Measurements from ENCODE around the gene RAPGEF5.

Gene RAPGEF5

DNA sequence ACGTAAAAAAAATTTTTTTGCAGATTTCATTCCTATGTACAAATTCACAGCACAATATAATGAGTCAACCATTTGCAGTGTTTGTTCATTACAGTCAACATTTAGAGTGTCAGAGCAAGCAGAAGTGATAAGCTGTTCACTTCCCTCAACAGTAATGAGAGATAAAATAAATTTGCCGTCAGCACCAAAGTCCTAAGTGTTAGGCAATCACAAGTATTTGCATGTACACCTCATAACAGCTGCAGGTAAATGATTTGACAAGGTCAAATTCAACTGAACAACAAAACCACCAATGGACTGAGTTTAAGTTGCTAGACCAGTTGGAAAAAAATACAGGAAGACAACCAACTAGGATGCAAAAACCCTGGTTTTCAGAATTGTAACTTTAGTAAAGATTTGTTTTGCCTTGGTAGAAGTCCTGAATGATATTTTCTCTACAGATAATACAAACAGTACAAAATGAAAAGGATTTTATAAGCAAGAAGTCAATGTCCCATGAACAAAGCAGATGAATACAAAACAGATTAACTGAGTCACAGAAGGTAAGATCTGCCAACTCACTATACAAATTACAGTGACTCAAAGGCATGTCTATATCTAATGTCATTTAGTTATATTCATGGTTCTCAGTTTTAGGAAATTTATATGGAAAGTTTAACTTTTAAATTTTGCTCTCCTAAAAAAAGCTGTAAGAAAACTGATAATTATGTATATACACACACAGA is 10.4 kb downstream of the RAPGEF5 start:
- no peak for DNase-seq (ENCODE audit: low spot score)

DNA sequence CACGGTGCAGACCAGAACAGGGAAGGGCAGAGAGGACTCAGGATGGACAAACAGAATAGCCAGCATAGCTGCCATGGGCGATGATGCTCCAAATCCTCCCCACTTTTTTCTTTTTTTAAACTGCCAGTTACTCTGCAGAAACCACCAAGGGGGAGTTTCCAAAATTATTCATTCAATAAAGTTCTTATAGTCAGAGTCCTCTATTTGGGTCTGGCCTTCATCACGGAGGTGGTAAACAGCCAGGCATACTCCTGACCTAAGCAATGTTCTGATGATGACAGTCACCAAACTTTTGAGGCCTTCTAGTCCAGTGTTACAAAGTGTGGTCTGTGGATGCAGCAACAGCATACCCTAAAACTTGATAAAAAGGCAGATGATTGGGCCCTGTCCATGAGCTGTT is 12.3 kb downstream of the RAPGEF5 start:
- DNase-seq (ENCODE audit: low spot score): no peak

DNA sequence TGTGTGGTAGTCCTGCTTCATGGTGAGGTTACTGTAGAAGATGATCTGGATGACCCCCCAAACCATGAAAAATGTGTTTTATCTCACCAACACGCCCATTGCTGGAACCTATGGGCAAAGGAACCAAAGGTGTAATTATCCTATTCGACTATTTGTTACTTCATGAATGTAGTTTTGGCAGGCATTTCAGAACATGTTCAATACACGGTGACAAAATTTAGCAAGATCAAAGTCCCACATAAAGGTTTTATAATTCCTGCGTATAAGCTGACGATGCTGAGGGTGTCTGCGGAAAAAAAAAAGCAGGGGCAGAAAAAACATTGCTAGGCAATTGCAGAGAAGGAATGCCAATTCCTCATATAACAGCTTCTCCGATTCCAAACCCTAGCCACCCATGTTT is 13.3 kb downstream of the RAPGEF5 start:
- no peak for DNase-seq (ENCODE audit: low spot score)

DNA sequence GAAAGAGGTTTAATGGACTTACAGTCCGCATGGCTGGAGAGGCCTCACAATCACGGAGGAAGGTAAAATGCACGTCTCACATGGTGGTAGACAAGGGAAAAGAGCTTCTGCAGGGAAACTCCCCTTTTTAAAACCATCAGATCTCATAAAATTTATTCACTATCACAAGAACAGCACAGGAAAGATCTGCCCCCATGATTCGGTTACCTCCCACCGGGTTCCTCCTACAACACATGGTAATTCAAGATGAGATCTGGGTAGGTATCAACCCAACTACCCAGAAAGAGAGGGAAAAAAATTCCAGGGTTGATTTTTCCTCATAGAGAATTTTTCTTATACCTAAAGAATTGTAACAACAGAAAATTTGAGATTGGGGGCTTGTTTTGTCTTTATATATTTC is 13.9 kb downstream of the RAPGEF5 start:
- DNase-seq (ENCODE audit: low spot score): no peak

DNA sequence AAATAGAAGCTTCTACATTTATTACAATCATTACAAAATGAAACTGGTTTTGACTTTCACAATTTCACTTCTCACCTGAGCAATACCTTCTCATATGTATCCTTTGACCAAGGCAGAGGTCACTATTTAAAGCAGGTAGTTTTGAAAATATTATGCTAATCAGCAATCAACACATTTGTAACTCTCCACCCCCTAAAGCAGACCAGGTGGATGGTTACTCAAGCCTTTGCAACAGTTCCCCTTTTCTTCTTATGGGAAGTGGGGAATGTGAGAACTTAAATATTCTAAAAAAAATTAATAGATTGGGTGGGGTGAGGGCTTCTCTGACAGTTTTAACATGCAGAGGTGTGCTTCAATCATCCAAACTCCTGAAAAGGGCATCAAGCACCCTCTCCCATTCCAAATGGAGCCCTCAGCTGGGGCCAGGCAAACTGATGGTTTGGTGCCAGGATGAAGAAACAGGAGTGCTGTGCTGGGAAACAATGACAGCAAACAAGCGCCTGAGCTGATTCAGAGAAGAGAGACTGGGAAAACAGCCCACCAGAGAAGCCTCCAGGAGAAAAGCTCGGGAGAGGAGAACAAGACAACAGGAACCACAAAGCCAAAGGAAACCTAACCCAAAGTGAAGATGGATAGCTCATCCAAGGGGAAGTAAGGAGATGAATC is 17.1 kb downstream of the RAPGEF5 start:
- DNase-seq (ENCODE audit: low spot score): no peak

DNA sequence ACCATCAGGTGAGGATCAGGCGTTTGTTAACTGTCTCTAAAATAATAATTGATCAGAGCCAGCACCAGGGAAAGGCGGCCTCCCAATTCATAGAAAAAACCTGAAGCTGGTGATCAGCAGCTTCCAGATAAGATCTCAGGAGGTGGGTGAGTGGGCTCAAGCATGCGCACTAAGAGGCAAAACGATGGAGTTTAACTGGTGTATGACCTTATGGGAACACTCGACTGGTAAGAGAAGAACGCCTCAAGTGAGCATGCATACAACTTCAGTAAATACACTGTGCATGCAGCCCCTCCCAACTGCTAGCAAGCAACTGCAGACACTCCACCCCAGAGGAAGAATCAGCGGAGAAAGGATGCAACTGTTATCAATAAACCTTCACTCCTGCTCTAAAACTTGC is 18.1 kb downstream of the RAPGEF5 start:
- no peak for DNase-seq (ENCODE audit: low spot score)

DNA sequence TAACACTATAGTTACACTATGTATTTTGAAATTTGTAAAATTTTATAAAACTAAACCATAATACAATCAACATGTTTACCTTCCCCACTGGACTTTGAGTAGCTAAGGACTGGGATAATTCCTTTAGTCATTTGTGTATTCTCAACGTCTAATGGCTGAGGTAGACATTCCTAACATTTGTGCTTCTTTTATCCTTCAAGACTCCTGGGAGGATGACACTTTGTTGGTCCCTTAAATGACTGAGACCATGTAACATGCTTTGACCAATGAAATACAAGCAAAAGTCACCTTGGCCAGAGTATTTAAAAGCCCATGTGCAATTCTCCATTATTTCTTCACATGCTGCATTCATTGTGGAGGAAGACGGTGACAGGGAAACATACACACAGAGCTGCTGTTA is 18.5 kb downstream of the RAPGEF5 start:
- no peak for DNase-seq (ENCODE audit: low spot score)

DNA sequence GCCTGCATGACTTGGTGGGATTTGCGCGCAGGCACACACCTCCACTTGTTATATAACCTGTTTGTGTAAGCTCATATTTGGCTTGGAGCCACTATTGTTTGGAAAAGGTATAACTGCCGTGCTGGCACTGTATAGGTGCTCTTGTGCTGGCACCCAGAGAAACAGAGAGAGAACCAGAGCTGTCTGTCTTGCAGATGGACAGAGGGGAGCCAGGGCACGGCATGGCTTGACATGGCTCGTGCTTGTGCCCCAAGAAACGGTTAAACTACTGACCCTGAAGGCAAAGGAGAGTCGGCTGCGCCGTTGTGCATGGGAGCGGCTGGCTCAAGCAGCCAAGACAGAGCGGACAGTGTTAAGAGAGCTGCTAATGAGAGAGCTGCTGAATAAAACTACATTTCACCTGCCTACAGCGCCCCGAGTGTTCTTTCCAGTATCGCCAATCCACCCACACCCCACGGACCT is 23.2 kb downstream of the RAPGEF5 start:
- DNase-seq (ENCODE audit: low spot score): no peak

DNA sequence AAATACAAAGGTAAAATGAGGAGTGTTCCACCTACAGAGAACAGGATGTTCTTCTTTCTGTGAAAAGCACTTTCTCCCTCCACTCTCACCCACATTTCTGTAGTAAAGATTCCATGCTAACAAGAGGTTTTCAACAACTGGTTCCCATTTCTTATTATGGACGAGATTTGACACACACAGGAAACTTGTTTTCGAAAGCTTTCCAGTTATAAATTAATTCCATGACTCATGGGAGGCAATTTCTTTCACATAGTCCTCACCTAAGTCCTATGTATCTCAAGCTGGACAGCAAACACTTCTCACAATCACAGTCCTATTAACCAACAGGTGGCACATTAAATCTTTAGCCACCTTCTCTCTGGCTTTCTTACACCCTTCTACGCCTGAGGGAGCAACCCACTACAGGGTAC is 24.5 kb downstream of the RAPGEF5 start:
- no peak for DNase-seq (ENCODE audit: low spot score)

DNA sequence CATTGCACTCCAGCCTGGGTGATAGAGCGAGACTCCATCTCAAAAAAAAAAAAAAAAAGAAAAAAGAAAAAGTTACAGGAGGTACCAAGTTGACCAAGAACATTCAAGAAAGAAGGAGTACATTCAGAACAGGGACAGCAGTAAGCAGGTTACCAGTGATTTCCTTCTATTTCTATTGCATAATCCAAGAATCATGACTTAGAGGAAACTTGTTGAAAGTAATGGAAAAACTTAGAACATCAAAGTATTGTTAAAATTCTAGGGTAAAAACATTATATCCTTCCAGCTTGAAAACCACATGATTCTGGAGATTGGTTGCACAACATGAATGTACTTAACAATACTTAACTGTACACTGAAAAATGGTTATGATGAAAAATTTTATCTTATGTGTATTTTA is 25.2 kb downstream of the RAPGEF5 start:
- DNase-seq (ENCODE audit: low spot score): no peak

DNA sequence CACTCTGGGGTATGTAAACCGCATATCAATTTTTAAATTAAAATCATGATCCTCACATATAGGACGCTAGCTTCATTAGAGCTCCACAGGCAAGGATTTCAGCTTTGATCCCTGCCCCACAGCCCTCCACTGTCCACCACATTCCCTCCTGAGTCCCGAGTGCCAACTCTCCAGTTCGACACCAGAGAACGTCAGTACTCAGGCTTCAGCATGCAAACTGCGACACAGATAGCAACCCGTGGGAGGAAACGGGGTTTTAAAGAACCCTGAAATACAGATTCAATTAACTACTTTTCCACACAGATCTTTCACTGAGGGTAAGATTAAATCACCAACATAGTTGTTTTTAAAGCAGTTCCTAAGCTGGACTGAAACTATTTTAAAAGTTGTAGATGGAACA is 26.1 kb downstream of the RAPGEF5 start:
- DNase-seq (ENCODE audit: low spot score): no peak

DNA sequence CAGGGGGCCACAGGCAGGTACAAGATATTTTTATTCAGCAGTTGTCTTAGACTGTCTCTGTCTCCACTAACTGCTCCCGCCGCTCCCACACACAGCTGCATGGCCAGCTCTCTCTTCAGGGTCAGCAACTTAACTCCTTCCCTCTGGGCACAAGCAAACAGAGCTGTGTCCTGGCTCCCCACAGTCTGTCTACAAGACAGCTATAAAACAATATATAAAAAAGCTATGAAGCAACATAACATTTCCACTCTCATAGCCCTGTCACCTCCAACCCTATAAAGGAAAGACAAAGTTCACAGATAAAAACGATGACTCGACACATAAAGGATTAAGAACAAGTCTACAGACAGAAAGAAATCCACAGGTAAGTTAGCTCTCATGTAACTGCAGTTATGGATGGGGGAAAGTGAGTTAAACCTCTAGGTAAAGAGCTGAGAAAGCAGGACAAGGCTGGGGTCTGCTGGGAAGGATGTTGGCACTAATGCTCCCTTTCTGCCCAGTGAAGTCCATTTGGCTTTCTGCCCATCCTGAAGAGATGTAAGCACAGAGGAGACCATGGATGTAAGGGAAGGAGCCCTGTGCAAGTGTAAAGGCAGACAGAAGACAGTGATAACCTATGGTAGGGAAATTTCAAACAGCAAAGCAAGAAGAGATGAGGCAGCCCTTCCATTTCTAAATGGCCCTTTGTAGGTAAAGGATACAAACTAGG is 27.0 kb downstream of the RAPGEF5 start:
- no peak for DNase-seq (ENCODE audit: low spot score)

DNA sequence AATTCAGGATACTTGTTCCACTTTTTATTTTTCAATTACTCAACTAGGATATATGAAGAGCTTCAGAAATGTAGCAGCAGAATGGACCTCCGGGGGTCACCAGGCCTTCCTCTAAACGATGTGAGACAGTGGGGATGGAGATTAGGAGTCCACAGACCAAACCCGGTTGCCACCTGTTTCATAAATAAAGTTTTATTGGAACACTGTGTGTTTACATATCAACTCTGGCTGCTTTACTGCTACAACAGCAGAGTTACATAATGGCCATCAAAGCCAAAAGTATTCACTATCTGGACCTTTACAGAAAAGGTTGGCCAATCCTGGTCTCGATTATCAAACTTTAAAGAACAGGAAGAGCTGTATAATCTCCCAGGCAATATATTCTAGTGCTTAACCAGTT is 30.8 kb downstream of the RAPGEF5 start:
- no peak for DNase-seq (ENCODE audit: low spot score)

DNA sequence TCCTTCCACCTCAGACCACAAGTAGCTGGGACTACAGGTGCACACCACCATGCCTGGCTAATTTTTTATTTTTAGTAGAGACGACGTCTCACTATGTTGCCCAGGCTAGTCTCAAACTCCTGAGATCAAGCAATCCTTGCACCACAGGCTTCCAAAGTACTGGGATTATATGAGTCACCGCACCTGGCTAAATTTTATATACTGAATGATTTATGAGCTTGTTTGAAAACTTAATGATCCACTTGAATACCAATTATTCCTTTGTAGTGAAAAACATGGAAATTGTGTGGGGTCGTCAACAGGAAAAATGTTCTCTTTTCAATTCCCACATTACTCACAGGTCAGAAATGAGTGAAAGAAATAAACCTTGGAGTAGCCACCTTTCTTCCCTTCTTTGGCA is 31.3 kb downstream of the RAPGEF5 start:
- DNase-seq (ENCODE audit: low spot score): no peak

DNA sequence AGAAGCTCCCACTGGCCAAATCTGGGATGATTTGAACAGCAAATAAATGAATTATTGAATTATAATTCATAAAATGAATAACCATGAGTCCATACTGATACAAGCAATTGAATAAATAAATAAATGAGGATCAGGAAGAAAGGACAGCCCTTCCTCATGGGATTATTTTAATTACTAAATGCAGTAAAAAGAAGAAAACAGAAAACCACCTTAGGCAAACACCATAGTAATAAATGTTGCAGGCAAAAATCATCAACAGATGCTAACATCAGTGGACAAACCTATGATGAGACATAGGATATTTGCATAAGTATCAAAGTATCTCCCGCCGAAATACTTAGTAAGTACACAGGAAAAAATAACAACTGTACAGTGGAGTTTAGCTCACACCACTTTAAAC is 33.2 kb downstream of the RAPGEF5 start:
- DNase-seq (ENCODE audit: low spot score): no peak

DNA sequence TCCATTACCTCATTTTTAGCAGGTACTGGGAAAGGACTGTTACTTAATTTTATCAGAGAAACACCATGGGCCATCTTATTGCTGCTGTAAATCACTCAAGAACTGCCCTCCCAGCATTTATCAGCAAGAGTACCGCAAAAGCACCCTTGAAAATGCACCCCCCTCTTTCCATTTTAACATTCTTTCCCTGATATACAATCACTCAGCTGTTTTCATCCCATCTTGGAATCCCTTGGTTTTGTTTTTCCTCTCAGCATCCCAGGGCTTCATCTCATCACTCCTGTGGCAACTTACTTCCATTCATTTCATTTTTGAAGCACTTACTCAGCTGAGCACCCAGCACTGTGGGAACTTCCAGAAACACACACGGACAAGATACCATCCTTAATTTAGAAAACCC is 36.5 kb downstream of the RAPGEF5 start:
- peak; percentile 16 for DNase-seq (ENCODE audit: low spot score)

DNA sequence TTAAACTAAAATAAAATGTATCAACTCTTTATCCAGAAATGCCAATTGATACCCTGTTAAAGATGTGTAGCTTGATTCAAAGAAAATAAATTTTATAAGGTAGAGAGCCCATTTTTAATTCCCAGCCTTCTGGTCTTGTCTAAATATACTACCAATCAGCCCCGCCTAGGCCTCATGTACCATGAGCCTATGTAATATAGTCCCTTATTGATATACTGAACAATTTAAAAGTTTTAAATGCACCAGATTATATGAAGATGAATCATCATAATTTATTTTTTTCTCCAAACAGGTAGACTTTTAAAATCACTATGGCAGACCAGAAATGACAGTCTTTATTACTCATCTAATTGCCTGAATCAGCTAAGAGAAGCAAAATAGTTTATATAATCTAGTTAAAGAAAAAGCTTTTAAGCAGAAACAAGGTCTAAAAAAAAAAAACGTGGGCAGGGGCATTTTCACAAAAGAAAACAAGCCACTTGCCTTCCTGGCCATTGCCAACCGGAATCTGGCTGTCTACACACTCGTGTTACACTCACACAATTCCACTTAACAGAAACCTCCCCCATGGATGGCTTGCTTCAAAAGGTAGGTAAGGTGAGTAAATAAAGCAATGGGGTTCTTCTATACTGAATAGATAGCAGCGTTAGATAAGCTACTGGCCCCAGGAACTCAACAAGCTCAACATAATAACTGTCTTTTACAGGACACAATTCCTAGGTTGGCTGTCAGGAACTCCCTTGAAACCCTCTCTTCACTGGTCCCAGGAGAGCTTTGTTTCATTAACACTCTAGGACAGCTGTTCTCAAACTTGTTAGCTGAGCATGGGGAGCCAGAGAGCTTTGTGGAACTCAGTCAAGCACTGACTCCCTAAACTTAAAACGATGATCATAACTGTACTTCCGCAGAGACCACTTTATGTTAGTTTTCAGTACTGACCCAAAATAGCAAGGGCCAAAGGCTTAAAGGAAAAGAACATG is 37.2 kb downstream of the RAPGEF5 start:
- DNase-seq (ENCODE audit: low spot score): no peak

DNA sequence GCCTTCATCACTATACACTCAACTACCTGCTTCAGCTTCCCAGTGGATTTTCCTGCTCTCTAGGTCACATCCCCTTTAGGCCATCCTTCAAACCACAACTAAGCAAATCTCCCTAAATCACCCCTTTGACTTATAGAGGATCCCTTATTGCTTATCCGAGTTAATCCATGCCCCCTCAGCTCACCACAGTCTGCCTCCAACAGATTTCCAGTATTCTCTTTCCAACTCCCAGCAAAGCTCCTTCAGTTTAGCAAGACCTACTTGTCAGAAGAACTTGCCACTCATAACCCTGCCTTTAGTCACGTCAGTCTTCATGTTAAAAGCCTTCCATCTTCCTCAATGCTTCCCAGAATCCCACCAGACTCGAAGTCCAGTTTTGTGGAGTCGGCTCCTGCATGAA is 38.6 kb downstream of the RAPGEF5 start:
- no peak for DNase-seq (ENCODE audit: low spot score)

DNA sequence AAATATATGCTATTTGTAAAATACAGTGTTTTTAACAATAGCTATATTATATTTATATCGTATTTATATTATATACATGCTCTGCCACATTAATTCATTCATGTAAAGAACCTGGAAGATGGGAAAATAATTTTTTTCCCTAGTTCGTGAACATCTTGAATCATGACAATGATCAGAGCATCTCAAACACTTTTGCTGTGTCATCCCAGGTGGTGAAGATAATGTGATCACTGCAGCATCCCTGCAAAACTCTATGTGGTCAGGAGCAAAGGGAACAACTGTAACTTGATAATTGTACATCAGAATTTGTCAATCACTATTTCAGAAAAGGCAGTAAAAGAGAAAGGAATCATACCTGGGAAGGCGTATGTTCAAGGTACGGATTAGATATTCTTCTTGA is 39.3 kb downstream of the RAPGEF5 start:
- no peak for DNase-seq (ENCODE audit: low spot score)

DNA sequence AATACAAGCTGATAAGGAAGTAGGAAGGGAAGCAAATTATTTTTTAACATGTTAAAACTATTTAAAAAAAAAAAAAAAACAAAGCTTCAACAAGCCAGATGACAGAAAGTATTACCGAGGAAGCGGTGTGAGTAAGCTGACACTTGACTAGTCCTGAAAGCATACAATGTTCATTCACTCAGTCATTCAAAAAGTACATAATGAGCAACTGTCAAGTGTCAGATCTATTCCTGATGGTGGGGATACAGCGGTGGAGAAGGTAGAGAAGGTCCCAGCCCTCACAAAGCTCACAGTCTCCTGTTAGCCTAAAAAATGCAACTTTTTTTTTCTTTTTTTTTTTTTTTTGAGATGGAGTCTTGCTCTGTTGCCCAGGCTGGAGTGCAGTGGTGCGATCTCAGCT is 40.0 kb downstream of the RAPGEF5 start:
- DNase-seq (ENCODE audit: low spot score): no peak

DNA sequence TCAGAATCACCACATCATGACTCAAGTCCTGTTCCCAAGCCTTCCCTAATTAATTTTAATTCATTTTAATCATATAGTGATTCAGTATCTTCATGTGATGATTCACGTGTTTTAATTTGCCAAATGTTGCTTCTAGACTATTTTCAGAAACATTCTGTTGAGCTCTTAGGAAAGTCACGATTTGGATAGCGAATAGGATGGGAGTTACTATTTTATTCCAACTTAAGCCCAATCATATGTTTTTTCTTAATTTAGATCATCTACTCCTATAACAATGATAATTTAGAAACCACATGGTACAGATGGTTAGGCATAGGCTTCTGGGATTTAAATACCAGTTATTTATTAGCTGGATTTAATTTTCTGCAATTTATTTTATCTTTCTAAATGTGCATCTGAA is 49.1 kb downstream of the RAPGEF5 start:
- no peak for DNase-seq (ENCODE audit: low spot score)

DNA sequence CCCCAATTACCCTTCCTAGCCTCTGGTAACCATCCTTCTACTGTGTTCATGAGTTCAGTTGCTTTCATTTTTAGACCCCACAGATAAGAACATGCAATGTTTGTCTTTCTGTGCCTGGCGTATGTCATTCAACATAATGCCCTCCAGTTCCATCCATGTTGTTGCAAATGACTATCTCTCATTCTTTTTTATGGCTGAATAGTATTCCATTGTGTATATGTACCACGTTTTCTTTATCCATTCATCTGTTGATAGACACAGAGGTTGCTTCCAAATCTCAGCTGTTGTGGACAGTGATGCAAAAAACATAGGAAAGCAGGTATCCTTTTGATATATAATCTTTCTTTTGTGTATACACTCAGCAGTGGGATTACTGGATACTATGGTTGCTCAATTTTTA is 51.2 kb downstream of the RAPGEF5 start:
- no peak for DNase-seq (ENCODE audit: low spot score)
